HG03108 (cell line): ENCODE results near the gene GSG1L.

Source experiments
- ATAC-seq: cut with Tn5 transposase; IDR thresholded peaks from one replicate; pipeline ENCODE4 v1.9.1; 2021; ENCODE audit warnings: moderate library complexity; ENCODE audit not compliant: unreplicated experiment

GSG1L gene

GRCh38 chr16:27742333-27742732, 321.2 kb downstream of the GSG1L start:
- ATAC-seq: no peak

- ATAC-seq: no peak
Measured at GRCh38 chr16:27740496-27741201, 322.9 kb downstream of the GSG1L start.

GRCh38 chr16:27739606-27740357, 323.7 kb downstream of the GSG1L start:
- ATAC-seq: no peak

GRCh38 chr16:27738596-27738995, 324.9 kb downstream of the GSG1L start:
- no peak for ATAC-seq
